Occipital lobe (tissue), 2 donors: ENCODE measurements around the gene REST. TPM values are rescaled to one million over a fixed set of nuclear protein-coding genes. Genes with fewer than 3 reads are reported as not detected.
A peak's percentile ranks its signal among the peaks of the same experiment; 100 is the strongest.
"Not testable (repeated sequence)": the region's sequence is repeated elsewhere in the genome, so short reads cannot be mapped to it uniquely, and the experiment has no call there.

ENCODE experiments used
- DNase-seq: peaks from one replicate; lab custom pipeline; 2025; lab: John Stamatoyannopoulos, UW
- total RNA-seq: library from RNA; depleted of rRNA; stranded (reverse); fragments of >200 nt; gene quantifications from one replicate; pipeline ENCODE4 v1.2.3, GENCODE V29; 2014

REST gene
- total RNA-seq, 1 donor from 2014 or later, result 7.8 TPM

- DNase-seq, result no peak
Measured at GRCh38 chr4:56909086-56909894, 1.6 kb downstream of the REST start.

GRCh38 chr4:56910172-56910967 lies 2.7 kb downstream of the REST start:
- DNase-seq, result no peak

- no peak for DNase-seq
Measured at GRCh38 chr4:56914336-56914735, 6.6 kb downstream of the REST start.

- not testable (repeated sequence) for DNase-seq
Measured at GRCh38 chr4:56914977-56915376, 7.3 kb downstream of the REST start.

- DNase-seq, result no peak
Measured at GRCh38 chr4:56927196-56927595, 19.5 kb downstream of the REST start.

- no peak for DNase-seq
Measured at GRCh38 chr4:56930638-56931037, 22.9 kb downstream of the REST start.

- DNase-seq, result no peak
Measured at GRCh38 chr4:56931924-56932323, 24.2 kb downstream of the REST start.

DNA sequence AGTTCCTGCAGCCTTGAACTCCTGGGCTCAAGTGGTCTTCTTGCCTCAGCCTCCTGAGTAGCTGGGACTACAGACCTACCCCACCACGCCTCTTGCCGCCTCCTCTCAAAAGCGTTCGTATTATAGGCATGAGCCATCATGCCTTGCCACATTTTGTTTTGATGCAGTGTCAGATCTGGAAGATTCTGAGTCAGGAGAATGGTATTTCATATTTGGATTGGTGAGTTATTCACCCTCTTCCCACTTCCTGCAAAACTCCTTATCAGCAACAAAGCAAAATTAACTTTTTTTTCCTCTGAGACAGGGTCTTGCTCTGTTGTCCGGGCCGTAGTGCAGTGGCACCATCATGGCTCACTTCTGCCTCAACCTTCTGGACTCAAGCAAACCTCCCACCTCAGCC lies 29.6 kb downstream of the REST start:
- DNase-seq, result no peak

DNA sequence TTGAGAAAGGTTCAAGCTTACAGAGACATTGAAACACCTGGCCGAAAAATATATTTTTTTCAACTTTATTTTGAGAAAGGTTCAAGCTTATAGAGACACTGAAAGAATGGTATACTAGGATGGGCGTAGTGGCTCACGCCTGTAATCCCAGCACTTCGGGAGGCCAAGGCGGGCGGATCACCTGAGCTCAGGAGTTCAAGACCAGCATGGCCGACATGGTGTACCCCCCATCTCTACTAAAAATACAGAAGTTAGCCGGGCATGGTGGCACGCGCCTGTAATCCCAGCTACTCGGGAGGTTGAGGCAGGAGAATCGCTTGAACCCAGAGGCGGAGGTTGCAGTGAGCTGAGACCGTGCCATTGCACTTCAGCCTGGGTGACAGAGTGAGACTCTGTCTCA lies 32.1 kb downstream of the REST start:
- not testable (repeated sequence) for DNase-seq

- DNase-seq, result no peak
Measured at GRCh38 chr4:56940403-56940802, 32.7 kb downstream of the REST start.

GRCh38 chr4:56940971-56941370 lies 33.3 kb downstream of the REST start:
- no peak for DNase-seq

- DNase-seq, result no peak
Measured at GRCh38 chr4:56941403-56941802, 33.7 kb downstream of the REST start.

DNA sequence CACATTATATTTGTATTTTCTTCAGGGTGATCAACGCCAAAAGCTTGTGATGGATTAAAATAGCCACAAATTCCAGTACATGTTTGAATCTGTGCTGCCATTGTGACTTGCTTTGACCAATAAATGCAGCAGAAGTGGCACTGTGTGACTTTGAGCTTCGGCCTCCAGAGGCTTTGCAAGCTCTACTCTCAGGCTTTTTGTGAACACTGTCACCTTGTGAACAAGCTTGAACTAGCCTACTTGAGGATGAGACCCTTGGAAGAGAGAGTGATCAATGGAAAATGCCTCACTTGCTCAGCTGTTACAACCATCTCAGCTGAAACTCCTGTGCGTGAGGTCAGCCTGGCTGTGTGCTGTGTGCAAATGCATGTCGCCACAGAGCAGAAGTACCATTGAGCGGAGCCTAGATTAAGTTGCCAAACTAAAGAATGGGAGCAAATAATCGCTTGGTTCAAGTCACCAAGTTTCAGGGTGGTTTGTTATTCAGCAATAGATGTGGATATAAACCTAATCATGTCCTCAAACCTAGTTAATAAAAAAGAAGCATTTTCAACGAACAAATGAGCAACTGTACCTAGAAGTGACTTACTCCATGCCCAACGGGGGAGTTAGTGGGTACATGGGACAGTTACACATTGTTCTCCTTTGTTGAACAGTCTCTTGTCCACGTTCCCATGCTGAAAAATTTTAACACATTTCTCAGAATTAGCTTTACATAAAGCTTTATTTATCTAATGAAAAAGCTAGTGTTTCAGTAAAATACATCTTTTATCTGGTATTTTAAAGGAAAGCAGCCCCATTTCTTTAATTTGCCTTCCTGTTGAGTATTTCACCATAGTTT lies 46.2 kb downstream of the REST start:
- DNase-seq, result no peak

DNA sequence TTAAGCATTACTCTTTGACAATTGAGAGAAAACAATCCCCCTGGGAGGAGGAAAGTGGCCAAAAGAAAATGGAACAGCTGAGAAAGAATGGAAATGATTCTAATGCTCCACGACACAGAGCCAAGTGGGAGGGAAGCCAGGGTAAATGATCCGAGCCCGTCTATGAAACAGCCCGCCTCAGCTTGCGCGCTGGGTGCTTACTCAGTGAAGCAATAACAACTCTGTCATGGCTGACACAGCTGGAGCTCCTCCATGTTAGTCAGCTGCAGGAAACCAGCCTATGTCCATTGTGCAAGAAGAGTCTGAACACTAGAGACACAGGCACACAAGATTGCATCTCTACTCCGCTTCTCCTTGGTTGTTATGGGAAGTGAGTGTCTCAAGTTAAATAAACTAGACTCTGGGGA lies 50.4 kb downstream of the REST start:
- peak; percentile 27 for DNase-seq

- no peak for DNase-seq
Measured at GRCh38 chr4:56959100-56959499, 51.4 kb downstream of the REST start.

DNA sequence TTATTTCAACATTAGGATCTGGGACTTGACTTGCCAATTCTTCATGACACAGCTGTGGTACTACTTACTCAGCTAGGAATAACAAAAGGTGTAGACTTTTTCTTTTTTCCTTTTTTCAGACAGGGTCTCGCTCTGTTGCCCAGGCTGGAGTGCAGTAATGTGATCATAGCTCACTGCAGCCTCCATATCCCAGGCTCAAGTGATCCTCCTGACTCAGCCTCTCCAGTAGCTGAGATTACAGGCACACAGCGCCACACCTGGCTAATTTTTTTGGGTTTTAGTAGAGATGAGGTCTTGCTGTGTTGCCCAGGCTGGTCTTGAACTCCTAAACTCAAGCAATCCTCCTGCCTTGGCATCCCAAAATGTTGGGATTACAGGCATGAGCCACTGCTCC lies 53.4 kb downstream of the REST start:
- DNase-seq, result no peak

- DNase-seq, result no peak
Measured at GRCh38 chr4:56971383-56971782, 63.7 kb downstream of the REST start.

DNA sequence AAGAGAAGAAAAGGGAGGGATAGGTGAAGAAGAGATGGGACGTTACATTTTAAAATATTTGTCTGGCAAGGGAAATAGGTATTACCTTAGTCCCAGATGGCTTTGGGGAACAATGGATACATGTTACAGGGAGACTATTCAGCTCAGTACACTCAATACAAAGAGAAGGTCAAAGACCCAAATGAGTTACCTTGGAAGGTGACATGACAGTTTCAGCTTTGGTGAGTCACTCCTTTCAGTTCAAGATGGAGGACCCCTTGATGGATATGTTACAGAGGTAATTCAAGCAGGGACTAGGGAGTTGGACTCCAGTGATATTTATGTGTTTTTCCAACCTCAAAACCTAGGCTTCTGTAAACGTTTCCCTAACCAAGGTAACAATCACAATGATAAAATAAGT lies 64.7 kb downstream of the REST start:
- DNase-seq, result no peak

DNA sequence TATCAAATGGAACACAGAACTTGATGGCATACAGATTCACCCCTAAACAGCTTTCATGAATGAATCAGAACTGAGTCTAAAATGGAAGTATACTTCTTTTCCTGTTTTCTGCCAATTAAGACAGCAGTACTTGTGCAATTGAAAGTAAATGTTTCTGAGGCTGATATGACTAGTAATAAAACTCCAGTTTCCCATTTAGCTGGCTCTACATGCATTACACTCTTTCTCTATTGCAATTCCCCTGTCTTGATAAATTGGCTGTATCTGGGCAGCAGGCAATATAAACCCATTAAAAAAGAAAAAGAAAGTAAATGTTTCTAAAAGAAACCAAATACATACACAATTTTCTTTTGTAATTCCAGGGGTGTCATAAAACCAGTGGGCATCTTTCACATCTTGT lies 65.1 kb downstream of the REST start:
- DNase-seq, result no peak

DNA sequence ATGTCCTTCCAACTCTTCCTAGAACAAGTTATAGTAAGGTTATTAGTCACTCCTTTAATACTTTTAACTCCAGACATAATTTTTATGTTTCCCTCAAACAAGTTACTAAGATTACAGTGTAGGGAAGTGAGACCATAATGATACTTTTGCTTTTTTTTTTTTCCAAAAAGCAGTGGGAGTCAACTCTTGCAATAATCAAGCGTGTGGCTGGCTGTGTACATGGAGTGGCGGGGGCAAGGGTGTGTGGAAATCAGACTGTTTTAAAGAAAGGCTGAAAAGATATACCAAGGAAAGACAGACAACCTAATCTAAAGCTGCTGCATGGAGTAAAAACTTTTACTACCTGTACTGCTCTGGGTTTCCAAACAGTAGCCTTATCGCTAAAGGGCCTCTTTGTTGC lies 65.6 kb downstream of the REST start:
- DNase-seq, result no peak

DNA sequence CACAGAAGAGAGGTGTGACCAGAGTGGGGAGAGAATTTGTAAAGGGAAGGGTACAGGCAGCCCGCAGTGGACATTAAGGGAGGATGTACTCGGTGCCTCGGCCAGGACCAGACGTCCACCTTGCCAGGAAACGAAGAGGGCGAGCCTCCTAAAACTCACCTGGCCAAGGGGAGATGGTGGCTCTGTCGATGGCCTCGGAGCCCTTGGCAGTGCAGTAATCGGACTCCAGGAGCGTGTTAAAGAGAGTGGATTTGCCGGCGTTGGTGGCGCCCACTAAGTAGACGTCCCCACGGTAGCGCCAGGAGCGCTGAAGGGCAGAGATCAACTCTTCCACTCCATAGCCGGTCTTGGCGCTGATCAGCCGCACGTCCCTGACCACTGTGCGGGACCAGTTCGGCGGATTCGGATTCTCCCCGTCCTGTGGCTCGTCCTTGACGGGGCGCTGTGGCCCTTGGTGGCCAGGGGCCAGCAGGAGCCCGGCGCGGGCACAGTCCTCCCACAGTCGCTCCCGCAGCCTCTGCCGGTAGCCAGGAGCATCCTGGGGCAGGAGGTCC lies 68.7 kb downstream of the REST start:
- DNase-seq, result no peak
